ENCODE results near the gene DNPEP.

DNPEP gene

DNA sequence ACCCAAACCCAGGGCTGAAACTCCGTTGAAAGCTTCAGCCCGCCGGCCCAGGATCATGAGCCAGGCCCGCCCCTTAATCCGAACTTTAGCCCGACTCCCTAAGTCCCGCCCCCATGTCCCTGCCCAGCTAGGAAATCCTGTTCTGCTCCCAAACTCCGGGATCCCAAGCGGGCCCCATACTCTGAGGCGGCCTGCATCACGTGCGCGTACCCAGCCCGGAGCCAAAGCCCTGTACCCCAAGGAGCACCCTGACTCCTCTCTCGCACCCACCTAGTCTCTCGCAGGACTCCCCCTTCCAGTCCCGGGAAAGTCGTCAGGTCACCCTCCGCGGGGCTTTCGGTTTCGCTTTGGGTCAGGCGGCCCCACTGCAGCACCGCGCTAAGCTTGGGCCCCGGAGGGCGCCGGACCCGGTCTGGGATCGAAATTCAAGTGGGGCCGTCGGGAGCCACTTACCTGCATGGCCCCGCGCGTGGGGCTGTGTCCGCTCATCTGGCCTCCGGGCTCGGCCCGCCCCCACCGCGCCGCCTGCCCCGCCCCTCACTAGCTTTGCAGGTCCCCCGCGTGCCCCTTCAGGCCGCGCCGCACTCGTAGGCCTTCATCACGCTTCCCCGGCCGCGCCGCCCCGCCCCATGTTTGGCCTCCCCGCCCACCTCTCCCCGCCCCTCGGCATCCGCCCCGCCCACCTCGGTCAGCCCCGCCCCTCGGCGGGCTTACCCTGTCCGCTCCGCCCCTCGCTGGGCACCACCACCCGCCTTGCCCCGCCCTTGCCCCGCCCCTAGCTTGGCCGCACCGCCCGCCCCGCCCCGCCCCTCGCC lies at the start of gene DNPEP:
Gene DNPEP, minus strand, starts transcription at position 607 of the 815 bp plus-strand sequence. Its CDS starts 118 bp downstream, at position 489.
- peak within 1 kb of the TSS; percentile 75 for H3K4me3 ChIP-seq (ENCODE audit: low read depth, low read length)
- peak; percentile 92 for DNase-seq (ENCODE audit: low read depth)
- TF ChIP-seq, protein P1, sequence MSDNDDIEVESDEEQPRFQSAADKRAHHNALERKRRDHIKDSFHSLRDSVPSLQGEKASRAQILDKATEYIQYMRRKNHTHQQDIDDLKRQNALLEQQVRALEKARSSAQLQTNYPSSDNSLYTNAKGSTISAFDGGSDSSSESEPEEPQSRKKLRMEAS (IDR thresholded peaks at IDR 0.05; ENCODE audit: low read depth, low read length), result peak; percentile 58
- TF ChIP-seq MYC (IDR thresholded peaks at IDR 0.05; ENCODE audit: low read depth, low read length) (peak; percentile 70), POLR2A (IDR thresholded peaks at IDR 0.05; ENCODE audit: extremely low read depth, insufficient read length) (peak; percentile 32)
- TF ChIP-seq, protein P2, sequence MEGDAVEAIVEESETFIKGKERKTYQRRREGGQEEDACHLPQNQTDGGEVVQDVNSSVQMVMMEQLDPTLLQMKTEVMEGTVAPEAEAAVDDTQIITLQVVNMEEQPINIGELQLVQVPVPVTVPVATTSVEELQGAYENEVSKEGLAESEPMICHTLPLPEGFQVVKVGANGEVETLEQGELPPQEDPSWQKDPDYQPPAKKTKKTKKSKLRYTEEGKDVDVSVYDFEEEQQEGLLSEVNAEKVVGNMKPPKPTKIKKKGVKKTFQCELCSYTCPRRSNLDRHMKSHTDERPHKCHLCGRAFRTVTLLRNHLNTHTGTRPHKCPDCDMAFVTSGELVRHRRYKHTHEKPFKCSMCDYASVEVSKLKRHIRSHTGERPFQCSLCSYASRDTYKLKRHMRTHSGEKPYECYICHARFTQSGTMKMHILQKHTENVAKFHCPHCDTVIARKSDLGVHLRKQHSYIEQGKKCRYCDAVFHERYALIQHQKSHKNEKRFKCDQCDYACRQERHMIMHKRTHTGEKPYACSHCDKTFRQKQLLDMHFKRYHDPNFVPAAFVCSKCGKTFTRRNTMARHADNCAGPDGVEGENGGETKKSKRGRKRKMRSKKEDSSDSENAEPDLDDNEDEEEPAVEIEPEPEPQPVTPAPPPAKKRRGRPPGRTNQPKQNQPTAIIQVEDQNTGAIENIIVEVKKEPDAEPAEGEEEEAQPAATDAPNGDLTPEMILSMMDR (IDR thresholded peaks at IDR 0.05; ENCODE audit: low read depth, low read length), result no peak

DNA sequence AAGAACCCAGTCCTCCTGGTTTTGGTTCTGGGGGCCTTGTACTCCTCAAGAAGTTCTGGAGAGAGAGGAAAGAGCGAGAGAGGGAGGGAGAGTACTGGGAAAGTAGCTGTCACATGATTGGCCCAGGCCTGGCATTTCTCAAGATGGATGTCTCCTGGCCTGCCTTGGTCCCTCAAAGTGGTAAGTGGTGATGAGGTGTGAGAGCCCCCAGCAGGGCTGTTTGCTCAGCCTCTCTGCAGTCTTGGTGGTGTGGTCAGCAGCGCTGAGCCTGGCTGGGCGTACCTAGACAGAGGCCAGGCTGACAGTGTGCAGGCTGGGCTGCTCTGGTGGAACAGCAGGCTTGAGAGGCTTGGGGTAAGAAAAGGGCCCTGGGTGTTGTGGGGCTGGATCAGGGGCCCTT lies 49.4 kb upstream of the DNPEP start:
- TF ChIP-seq, protein P2 (IDR thresholded peaks at IDR 0.05; ENCODE audit: low read depth, low read length), result no peak
- TF ChIP-seq, protein P1 (IDR thresholded peaks at IDR 0.05; ENCODE audit: low read depth, low read length), result no peak
- TF ChIP-seq POLR2A (IDR thresholded peaks at IDR 0.05; ENCODE audit: extremely low read depth, insufficient read length), result no peak
- DNase-seq (ENCODE audit: low read depth), result no peak
- H3K4me3 ChIP-seq (ENCODE audit: low read depth, low read length), result no peak overlapping the region

DNA sequence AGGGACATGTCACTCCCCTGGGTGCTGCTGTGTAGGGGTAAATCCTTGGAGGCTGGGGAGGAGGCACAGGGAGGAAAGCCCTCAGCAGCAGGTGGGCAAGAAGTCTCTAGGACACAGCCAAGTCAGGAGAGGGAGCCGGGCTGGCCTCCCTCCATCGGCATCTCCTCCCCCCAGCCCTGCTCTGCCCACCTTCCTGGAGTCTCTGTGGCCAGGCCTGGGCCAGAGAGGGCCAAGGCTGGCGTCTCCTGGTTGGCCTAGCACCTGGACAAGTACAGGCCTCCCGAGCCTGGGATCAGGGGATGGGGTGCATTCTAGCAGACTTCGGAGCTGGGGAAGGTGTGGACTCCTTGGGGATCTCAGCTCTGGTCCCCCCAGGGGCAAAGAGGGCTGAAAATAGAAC lies 48.8 kb upstream of the DNPEP start:
- DNase-seq (ENCODE audit: low read depth), result no peak
- H3K4me3 ChIP-seq (ENCODE audit: low read depth, low read length), result no peak overlapping the region
- TF ChIP-seq POLR2A (IDR thresholded peaks at IDR 0.05; ENCODE audit: extremely low read depth, insufficient read length) (no peak), MYC (IDR thresholded peaks at IDR 0.05; ENCODE audit: low read depth, low read length) (no peak)
- TF ChIP-seq, protein P1 (IDR thresholded peaks at IDR 0.05; ENCODE audit: low read depth, low read length), result no peak
- TF ChIP-seq, protein P2 (IDR thresholded peaks at IDR 0.05; ENCODE audit: low read depth, low read length), result no peak

DNA sequence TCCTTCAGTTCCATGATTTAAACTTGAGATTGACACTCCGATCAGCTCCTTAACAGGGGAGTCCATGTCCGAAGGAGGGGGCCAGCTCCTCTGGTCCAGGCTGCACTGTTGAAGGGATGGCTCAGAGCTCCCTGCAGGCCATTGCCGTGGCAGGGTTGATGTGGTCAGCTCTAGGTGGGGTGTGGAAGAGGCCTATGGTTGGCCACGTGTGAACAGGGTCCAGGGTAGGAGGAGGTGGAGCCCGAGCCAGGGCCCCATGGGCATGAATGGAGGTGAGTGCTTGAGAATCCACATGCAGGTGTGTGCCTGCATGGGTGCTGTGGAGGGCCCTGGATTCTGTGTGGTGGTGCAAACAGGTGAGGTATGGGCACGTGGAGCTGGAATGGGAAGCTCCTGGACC lies 48.0 kb upstream of the DNPEP start:
- DNase-seq (ENCODE audit: low read depth), result no peak
- H3K4me3 ChIP-seq (ENCODE audit: low read depth, low read length), result no peak overlapping the region
- TF ChIP-seq, protein P2 (IDR thresholded peaks at IDR 0.05; ENCODE audit: low read depth, low read length), result no peak
- TF ChIP-seq POLR2A (IDR thresholded peaks at IDR 0.05; ENCODE audit: extremely low read depth, insufficient read length) (no peak), MYC (IDR thresholded peaks at IDR 0.05; ENCODE audit: low read depth, low read length) (no peak)
- TF ChIP-seq, protein P1 (IDR thresholded peaks at IDR 0.05; ENCODE audit: low read depth, low read length), result no peak

DNA sequence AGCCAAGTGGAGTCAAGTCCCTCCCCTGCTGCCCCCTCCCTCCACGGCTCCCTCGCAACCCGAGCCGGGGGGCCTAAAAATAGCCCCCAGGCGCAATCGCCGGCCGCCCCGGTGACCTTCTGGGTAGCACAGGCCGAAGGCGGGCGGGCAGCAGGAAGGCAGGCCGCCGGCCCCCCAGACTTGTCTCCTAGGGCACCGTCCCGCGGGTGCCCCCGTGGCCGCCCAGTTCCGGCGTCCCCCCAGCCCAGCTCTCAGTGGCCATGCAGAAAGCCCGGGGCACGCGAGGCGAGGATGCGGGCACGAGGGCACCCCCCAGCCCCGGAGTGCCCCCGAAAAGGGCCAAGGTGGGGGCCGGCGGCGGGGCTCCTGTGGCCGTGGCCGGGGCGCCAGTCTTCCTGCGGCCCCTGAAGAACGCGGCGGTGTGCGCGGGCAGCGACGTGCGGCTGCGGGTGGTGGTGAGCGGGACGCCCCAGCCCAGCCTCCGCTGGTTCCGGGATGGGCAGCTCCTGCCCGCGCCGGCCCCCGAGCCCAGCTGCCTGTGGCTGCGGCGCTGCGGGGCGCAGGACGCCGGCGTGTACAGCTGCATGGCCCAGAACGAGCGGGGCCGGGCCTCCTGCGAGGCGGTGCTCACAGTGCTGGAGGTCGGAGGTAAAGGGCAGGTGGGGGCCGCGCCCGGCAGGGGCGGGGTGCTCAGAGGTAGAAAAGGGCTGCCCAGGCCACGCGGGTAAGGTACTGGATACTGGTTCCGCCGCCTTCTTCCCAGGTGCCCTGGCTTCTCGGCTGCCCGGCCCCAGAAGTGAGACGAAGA lies 47.2 kb upstream of the DNPEP start, which contains the start of gene SPEG:
Gene SPEG, plus strand, starts transcription at position 126 of the 808 bp plus-strand sequence. Its CDS starts 135 bp downstream, at position 261.
- no peak for DNase-seq (ENCODE audit: low read depth)
- TF ChIP-seq, protein P2 (IDR thresholded peaks at IDR 0.05; ENCODE audit: low read depth, low read length), result no peak
- TF ChIP-seq MYC (IDR thresholded peaks at IDR 0.05; ENCODE audit: low read depth, low read length) (no peak), POLR2A (IDR thresholded peaks at IDR 0.05; ENCODE audit: extremely low read depth, insufficient read length) (no peak)
- TF ChIP-seq, protein P1 (IDR thresholded peaks at IDR 0.05; ENCODE audit: low read depth, low read length), result no peak
- no peak within 1 kb of the TSS for H3K4me3 ChIP-seq (ENCODE audit: low read depth, low read length)
